Measurements from ENCODE around the gene YIPF2. TPM values are rescaled to one million over a fixed set of nuclear protein-coding genes. Genes with fewer than 3 reads are reported as not detected.

Gene YIPF2
- total RNA-seq, 1 donor from 2014 or later: 69.5 TPM

DNA sequence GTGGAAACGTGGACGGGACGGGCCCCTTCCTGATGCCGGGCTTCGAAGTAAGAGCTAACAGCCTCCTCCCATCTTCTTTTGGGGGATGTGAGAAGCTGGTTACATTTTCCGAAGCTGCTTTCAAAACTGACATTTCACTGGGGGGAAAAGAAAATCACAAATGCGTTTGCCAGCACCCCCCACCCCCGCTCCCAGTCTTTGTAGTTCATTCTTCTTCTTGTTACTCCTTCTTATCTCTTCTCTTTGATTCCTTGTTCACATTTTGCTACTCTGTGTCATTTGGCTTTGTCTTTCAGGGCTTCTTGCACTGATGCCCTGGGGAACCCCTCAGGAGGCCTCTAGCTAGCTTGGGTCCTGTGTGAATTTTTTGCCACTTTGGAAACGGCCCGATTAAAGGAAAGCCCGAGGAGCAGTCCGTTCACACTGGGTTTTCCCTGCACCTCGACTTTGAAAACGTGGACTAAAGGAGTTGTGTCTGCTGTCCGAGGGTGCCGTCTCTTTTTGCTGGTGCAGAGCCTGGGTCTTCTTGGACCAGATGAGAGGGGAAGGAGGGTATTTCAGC is 55.8 kb downstream of the YIPF2 start:
- H3K36me3 ChIP-seq (ENCODE audit: insufficient read depth, low read length): no peaks in the 10 kb centered on the region
- Mint-ChIP-seq H3K36me3 (ENCODE audit: low read depth, unreplicated experiment) (peaks cover 2% of the 10 kb centered on the region), H3K4me1 (ENCODE audit: low read depth, unreplicated experiment) (peaks cover 11% of the 10 kb centered on the region), H3K27ac (ENCODE audit: unreplicated experiment) (peak overlapping the region; percentile 69), H3K4me3 (ENCODE audit: unreplicated experiment) (peak overlapping the region; percentile 96), H3K9me3 (ENCODE audit: unreplicated experiment) (no peaks in the 10 kb centered on the region), H3K27me3 (ENCODE audit: low read depth, unreplicated experiment) (no peaks in the 10 kb centered on the region)
- no peaks in the 10 kb centered on the region for H3K9me3 ChIP-seq (ENCODE audit: insufficient read depth, low read depth, low read length)
- H3K4me1 ChIP-seq (ENCODE audit: insufficient read depth, low read length): peaks cover 12% of the 10 kb centered on the region
- H3K27ac ChIP-seq (ENCODE audit: low read depth, low read length): peak overlapping the region; percentile 40
- no peak for DNase-seq (ENCODE audit: low read depth)
- peaks cover 54% of the 10 kb centered on the region for H3K79me2 ChIP-seq (ENCODE audit: insufficient read depth, low read length)
- H2AFZ ChIP-seq (ENCODE audit: low read depth, low read length): peak overlapping the region; percentile 7
- H4K20me1 ChIP-seq (ENCODE audit: insufficient read depth, low read length): peaks cover 30% of the 10 kb centered on the region
- H3K4me2 ChIP-seq (ENCODE audit: low read length): peak overlapping the region; percentile 92
- peak overlapping the region; percentile 74 for H3K4me3 ChIP-seq (ENCODE audit: insufficient read depth, low read depth, low read length)
- FAIRE-seq: no peak
- no peaks in the 10 kb centered on the region for H3K27me3 ChIP-seq (ENCODE audit: insufficient read depth, low read length)
- TF ChIP-seq EZH2 (IDR thresholded peaks at IDR 0.05; ENCODE audit: insufficient read depth, low read length) (no peak), CTCF (IDR thresholded peaks at IDR 0.05; ENCODE audit: insufficient read depth, low read depth, low read length) (no peak)
- peak overlapping the region; percentile 92 for H3K9ac ChIP-seq (ENCODE audit: low read length)

Other genes starting within 250 kb of the YIPF2 start
- gene QTRT1, start 227.2 kb downstream of the YIPF2 start, total RNA-seq: 27.3 and 27.5 TPM in 2 replicates
- gene DNM2, start 210.6 kb downstream of the YIPF2 start, total RNA-seq: 129 TPM in 2 replicates
- 27.0 and 29.7 TPM in 2 replicates for gene TMED1, start 92.4 kb downstream of the YIPF2 start, total RNA-seq
- gene C19orf38, start 80.2 kb downstream of the YIPF2 start, total RNA-seq: 0.23 and 0.58 TPM in 2 replicates
- gene CARM1, start 57.1 kb downstream of the YIPF2 start, total RNA-seq: 62.6 and 62.7 TPM in 2 replicates
- gene TIMM29, start 172 bp upstream of the YIPF2 start, total RNA-seq: 28.9 and 31.7 TPM in 2 replicates
- gene SMARCA4, start 32.4 kb upstream of the YIPF2 start, total RNA-seq: 137 and 159 TPM in 2 replicates
- gene LDLR, start 160.8 kb upstream of the YIPF2 start, total RNA-seq: 120 and 153 TPM in 2 replicates
- 2.0 and 3.2 TPM in 2 replicates for gene SPC24, start 227.1 kb upstream of the YIPF2 start, total RNA-seq

All from astrocyte (in vitro differentiated cells and primary cell).